ENCODE measurements around the gene FST.

DNA sequence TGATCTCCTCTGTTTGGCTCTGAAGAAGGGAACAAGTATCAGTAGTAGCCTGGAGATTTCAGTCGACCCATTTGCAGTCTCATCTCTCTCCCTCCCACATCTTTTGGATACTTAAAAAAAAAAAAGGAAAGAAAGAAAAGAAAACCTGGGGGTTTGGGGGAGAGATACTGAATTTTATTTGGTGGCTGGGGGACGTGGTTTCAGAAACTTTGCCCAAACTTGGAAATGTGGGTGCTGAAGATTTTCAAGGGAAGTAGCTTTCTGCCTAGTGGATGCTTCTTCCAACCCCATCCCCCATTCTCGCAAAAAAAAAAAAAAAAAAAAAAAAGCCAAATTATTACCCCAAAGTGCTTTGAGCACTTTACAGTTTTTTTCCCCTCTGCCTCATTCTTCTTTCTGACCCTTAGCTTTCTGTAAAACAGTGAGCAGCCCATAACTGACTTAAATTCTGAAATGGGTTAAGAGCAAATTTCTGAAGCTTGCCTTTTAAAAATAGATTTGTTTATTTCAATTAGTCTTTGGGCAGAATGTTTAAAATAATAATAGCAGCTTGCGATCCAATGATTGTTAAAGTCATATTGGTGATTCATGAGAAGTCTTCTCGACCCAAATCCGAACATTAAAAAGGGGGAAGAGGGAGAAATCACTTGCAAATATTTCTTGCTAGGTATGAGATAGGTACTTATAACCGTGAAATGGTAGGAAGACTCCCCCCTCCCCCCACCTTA, 894 bp downstream of the FST start:
- TF ChIP-seq, protein P1, sequence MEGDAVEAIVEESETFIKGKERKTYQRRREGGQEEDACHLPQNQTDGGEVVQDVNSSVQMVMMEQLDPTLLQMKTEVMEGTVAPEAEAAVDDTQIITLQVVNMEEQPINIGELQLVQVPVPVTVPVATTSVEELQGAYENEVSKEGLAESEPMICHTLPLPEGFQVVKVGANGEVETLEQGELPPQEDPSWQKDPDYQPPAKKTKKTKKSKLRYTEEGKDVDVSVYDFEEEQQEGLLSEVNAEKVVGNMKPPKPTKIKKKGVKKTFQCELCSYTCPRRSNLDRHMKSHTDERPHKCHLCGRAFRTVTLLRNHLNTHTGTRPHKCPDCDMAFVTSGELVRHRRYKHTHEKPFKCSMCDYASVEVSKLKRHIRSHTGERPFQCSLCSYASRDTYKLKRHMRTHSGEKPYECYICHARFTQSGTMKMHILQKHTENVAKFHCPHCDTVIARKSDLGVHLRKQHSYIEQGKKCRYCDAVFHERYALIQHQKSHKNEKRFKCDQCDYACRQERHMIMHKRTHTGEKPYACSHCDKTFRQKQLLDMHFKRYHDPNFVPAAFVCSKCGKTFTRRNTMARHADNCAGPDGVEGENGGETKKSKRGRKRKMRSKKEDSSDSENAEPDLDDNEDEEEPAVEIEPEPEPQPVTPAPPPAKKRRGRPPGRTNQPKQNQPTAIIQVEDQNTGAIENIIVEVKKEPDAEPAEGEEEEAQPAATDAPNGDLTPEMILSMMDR (IDR thresholded peaks at IDR 0.05; ENCODE audit: low read length) = no peak
- TF ChIP-seq EZH2 (optimal IDR thresholded peaks at IDR 0.05; ENCODE audit: low read depth, low read length) = no peak
